HG02763 (cell line): Measurements from ENCODE around the gene ZDHHC11B.

Experiments used
- ATAC-seq: cut with Tn5 transposase; IDR thresholded peaks from one replicate; pipeline ENCODE4 v1.9.1; 2021; ENCODE audit warnings: mild to moderate bottlenecking, moderate library complexity; ENCODE audit not compliant: unreplicated experiment

Gene ZDHHC11B

DNA sequence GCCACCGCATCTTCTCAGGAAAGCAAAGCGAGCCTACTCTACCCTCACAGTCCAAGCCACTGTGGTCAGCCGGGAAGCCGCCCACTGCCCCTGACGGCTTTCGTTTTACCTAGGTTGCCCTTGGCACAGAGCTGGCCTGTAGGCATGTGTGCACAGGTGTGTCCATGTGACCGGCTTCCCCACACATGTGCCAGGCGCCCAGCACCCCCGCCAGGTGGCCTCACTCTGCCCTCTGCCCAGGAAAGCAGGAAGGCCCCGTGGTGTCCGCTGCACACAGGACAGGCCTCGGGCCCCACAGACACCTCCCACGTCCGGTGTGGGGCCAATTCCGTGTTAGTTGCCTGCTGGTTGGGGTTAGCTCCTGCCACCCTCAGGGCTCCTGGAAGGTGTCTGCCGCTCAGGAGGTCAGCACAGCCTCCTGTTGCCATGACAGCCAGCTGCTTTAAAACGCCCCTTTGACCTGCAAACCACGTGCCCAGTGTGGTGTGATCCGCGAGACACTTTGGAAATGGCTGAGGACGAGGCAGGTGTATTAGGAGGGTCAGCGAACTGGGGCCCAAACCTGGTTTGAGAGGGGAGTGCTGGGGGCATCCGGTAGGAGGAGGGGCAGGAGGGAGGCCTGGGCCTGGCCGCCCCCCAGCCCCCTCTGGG is 120.1 kb downstream of the ZDHHC11B start:
- no peak for ATAC-seq

DNA sequence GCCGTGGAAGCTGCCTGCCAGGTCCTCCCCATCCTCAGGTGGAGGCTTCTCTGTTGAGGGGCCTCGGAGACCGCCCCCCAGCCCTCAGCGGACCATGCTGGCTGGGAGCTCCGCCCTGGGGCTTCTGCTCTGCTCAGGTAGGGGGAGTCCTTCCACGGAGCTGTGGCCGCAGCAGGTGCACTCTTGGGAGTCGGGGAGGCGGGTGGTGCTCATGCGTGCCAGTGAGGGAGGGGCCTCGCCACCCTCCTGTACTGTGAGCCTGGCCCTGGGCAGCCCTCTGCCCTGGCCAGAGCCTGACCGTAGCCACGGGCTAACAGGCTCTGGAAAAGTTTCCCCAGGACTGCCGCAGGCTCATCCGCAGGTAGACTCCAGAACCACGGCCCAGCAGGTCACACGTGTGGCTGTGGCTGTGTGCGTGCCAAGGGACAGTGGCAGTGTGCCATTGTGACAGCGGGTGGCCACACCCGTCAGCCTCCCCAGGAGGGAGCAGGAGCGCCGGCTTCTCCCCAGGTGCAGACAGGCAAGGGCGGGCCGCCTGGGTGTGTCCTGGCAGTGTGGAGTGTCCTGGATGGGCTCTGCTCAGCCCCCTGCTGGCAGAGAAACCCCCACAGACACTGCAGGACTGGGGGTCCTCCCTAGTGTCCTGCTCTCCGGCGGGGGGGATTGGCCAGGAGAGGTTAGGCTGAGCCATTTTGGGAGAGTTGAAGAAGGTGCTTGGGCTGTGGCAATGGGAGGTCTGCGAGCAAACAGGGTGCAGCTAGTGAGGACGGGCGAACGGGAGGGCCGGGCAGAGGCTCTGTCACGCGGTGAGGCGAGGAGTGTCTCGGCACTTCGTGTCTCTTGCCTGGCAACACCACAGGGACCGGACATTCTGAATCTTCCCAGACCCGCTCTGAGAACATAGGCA is 120.8 kb downstream of the ZDHHC11B start:
- ATAC-seq: no peak

DNA sequence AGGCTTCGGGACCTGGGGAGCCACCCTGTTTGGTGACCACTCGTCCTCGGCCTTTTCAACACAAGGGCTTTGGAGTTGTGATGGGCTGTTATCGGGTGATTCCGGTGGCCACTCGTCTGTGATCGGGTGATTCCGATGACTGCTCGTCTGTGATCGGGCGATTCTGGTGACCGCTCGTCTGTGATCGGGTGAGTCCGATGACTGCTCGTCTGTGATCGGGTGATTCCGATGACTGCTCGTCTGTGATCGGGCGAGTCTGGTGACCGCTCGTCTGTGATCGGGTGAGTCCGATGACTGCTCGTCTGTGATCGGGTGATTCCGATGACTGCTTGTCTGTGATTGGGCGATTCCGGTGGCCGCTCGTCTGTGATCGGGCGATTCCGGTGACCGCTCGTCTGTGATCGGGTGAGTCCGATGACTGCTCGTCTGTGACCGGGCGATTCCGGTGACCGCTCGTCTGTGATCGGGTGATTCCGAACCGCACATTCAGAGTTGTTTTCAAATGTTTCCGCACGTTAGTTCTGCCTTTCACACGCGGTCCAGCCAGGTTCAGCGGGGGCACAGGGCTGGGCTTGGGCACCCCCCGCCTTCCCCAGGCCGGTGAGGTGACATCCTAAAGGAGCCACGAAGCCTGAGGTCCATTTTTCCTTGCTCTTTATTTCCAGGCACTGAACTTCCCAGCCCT is 121.6 kb downstream of the ZDHHC11B start:
- no peak for ATAC-seq

DNA sequence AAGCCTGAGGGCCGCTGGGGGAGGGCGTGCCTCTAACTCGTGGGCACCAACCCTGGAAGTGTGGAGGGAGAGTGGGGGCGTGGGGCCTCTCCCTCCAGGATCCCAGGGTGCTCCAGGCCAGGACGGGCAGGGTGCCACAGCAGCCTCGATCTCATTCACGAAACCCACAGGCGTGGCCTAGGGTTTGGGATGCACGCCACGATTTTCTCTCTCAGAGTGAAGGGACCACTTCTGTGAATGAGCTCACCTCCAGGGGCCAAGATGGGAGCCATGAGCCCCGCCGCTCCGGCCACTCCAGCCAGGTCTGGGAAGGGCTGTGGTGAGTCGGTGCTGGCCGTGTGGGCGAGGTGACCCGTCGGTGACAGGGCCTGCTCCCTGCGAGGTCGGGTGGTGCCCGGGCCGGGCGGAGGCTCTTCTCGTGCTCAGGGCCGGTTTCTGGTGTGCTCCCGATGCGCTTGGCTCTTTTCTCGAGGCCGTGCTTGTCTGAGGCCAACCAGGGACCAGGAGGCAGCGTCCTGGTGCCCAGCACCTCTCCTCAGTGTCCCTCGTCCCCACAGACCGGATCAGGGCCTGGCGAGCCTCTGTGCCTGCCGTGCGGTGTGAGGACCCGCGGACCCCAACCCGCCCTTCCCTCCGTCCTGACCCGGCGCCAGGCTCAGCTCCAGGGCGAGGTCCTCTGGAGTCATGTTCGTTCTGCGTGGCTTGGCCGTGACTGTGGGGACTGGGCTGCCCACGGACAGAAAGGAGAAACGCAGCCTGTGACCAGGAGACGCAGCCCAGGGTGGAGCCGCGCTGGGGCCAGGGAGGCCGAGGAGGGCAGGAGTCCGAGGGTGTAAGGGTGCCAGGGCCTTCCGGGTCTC is 122.4 kb downstream of the ZDHHC11B start:
- no peak for ATAC-seq

DNA sequence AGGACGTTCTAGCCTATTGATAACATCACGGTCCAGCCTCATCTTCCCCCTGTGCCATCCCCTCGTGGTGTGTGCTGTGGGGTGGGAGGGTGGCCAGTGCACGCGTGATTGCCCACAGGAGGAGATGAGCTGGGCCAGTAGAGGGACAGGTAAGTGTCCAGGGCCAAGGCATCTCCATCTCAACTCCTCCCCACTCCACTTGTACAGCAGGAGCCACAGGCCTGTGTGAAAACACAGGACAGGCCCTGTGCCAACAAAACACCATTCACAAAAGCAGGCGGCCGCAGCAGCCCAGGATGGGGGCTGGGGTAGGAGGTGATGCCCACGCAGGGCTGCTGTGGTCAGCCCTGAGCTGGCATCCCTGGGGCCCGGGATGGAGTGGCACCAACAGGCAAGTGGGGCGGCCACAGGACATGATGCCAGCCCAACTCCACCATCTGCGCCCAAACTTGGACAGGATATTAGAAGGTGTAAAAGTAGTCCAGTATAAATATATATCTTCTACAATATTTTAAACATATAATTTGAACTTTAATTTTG is 124.0 kb downstream of the ZDHHC11B start:
- no peak for ATAC-seq
